Memory B cell (primary cell): Measurements from ENCODE around the gene KCND3.

Experiments
- ATAC-seq: fragments of 150-1000 bp; cut with Tn5 transposase; 2 replicates; pipeline ENCODE4 v1.10.0; 2021; ENCODE audit warnings: low read depth, mild to moderate bottlenecking, moderate library complexity
- DNase-seq, 2 donors: peaks; one replicate each; pipeline ENCODE4 v3.0.0; 2022; ENCODE audit warnings: low spot score in 2 of 2
- H3K27ac Mint-ChIP-seq: one replicate; pipeline ENCODE4 v1.8.0; 2022; ENCODE audit warnings: mild to moderate bottlenecking, moderate library complexity, mixed read lengths
- H3K27me3 Mint-ChIP-seq: one replicate; pipeline ENCODE4 v1.8.0; 2022; ENCODE audit warnings: mixed read lengths
- H3K36me3 Mint-ChIP-seq: one replicate; pipeline ENCODE4 v1.8.0; 2022; ENCODE audit warnings: mild to moderate bottlenecking, mixed read lengths
- H3K4me1 Mint-ChIP-seq: one replicate; pipeline ENCODE4 v1.8.0; 2022; ENCODE audit warnings: mixed read lengths
- H3K4me3 Mint-ChIP-seq: one replicate; pipeline ENCODE4 v1.8.0; 2022; ENCODE audit warnings: mild to moderate bottlenecking, moderate library complexity, mixed read lengths
- H3K9me3 Mint-ChIP-seq: one replicate; pipeline ENCODE4 v1.8.0; 2022; ENCODE audit warnings: mixed read lengths

KCND3 gene

GRCh38 chr1:111930356-111930755 is 59.1 kb downstream of the KCND3 start:
- DNase-seq (no peak), ATAC-seq (no peak)
- H3K36me3 Mint-ChIP-seq = no peaks in the 10 kb centered on the region
- peaks cover 7% of the 10 kb centered on the region for H3K27me3 Mint-ChIP-seq
- H3K4me3 Mint-ChIP-seq = no peak overlapping the region
- no peaks in the 10 kb centered on the region for H3K4me1 Mint-ChIP-seq
- H3K9me3 Mint-ChIP-seq = no peaks in the 10 kb centered on the region
- H3K27ac Mint-ChIP-seq = no peak overlapping the region

GRCh38 chr1:111928531-111928930 is 60.9 kb downstream of the KCND3 start:
- DNase-seq = no peak
- Mint-ChIP-seq H3K27me3 (peaks cover 5% of the 10 kb centered on the region), H3K36me3 (no peaks in the 10 kb centered on the region), H3K4me3 (no peak overlapping the region), H3K27ac (no peak overlapping the region), H3K4me1 (no peaks in the 10 kb centered on the region), H3K9me3 (no peaks in the 10 kb centered on the region)
- ATAC-seq = no peak

- H3K9me3 Mint-ChIP-seq = no peaks in the 10 kb centered on the region
- no peaks in the 10 kb centered on the region for H3K4me1 Mint-ChIP-seq
- no peak overlapping the region for H3K4me3 Mint-ChIP-seq
- ATAC-seq = no peak
- no peak overlapping the region for H3K27ac Mint-ChIP-seq
- H3K36me3 Mint-ChIP-seq = no peaks in the 10 kb centered on the region
- H3K27me3 Mint-ChIP-seq = peaks cover 5% of the 10 kb centered on the region
- DNase-seq = no peak
Measured at GRCh38 chr1:111927652-111928051, 61.8 kb downstream of the KCND3 start.

DNA sequence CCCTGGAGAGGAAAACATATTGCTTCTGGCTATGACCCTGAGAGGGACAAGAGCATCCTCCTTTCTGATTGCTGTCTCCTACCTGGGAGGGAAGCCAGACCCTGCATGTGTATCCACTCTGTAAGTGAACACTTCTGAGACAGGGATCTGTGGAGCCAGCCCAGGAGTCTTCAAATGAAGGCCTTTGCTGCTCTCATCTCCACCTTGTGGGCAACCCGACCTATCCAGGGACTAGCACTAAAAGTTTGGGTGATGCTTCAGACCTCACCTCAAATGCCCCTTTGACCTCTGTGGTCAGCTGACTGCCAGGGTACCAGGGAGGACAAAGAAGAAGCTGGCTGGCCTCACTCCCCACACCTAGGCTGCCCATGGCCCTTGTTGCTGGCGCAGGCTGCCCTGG is 64.7 kb downstream of the KCND3 start:
- Mint-ChIP-seq H3K9me3 (no peaks in the 10 kb centered on the region), H3K27ac (no peak overlapping the region), H3K4me1 (no peaks in the 10 kb centered on the region), H3K27me3 (peaks cover 4% of the 10 kb centered on the region), H3K36me3 (no peaks in the 10 kb centered on the region), H3K4me3 (no peak overlapping the region)
- no peak for ATAC-seq
- DNase-seq = no peak

DNA sequence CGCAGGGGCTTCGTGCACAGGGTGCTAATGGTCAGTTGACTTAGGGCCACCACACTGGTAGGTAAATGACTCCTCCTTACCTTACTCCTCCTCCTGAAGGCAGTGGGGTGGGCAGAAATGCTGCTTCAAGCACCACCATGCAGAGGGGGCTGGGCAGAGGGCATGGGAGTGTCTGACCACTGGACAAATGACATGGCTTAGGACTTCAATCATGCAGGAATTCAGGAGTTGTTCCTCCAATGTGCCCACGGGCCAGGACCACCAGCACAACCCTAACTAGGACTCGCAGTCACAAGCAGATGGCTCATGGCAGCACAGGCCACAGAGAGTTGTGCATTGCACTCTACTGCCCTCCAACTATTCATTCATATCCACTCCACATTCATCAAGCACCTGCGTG is 65.7 kb downstream of the KCND3 start:
- H3K4me1 Mint-ChIP-seq = no peaks in the 10 kb centered on the region
- no peak overlapping the region for H3K27ac Mint-ChIP-seq
- no peaks in the 10 kb centered on the region for H3K36me3 Mint-ChIP-seq
- no peak for DNase-seq
- no peak overlapping the region for H3K4me3 Mint-ChIP-seq
- ATAC-seq = no peak
- peaks cover 9% of the 10 kb centered on the region for H3K27me3 Mint-ChIP-seq
- H3K9me3 Mint-ChIP-seq = no peaks in the 10 kb centered on the region

GRCh38 chr1:111921948-111922347 is 67.5 kb downstream of the KCND3 start:
- Mint-ChIP-seq H3K27ac (no peak overlapping the region), H3K4me3 (no peak overlapping the region)
- ATAC-seq = no peak

DNA sequence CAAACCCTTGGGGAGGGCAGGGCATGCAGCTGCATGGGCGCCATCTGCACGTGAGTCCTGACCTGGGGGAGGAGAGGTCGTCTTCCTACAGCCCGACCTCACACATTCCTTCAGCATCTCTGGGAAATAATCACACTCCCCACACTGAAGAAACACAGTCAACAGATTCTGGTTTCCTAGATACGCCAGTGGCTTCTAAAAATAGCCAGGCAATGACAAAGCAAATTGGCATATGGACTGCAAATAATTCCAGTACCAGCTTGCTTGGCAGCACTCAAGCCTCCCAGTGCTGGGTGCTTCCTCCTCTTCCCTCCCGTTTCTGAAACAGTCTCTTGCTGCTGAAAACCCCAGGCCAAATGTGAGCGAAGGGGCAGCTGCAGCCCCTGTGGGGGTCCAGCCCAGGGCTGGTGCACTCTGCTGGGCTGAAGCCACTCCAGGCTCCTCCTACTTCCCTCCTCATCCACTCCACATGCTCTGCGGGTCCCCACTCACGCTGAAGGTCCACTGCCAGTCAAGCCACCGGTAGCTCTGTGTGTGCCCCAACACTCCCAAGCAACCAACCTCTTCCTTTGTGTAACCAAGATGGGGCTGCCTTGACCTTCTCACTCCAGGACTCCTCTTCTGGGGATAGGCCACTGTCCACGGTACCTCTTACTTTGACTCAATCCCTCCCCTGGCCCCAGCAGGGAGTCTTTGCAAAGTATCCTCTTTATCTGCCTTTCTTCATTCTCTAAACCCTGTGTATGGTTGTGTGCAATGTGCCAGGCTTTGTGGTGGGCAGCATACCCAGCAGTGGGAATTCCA is 69.0 kb downstream of the KCND3 start:
- peaks cover 12% of the 10 kb centered on the region for H3K27me3 Mint-ChIP-seq
- DNase-seq (no peak), ATAC-seq (no peak)
- H3K9me3 Mint-ChIP-seq = no peaks in the 10 kb centered on the region
- H3K4me1 Mint-ChIP-seq = no peaks in the 10 kb centered on the region
- H3K4me3 Mint-ChIP-seq = no peak overlapping the region
- no peaks in the 10 kb centered on the region for H3K36me3 Mint-ChIP-seq
- H3K27ac Mint-ChIP-seq = no peak overlapping the region

More at GRCh38 chr1:111921948-111922347, 67.5 kb downstream of the KCND3 start:
- Mint-ChIP-seq H3K36me3 (no peaks in the 10 kb centered on the region), H3K9me3 (no peaks in the 10 kb centered on the region), H3K4me1 (no peaks in the 10 kb centered on the region), H3K27me3 (peaks cover 12% of the 10 kb centered on the region)
- DNase-seq = no peak

GRCh38 chr1:111911776-111912515 is 77.5 kb downstream of the KCND3 start:
- DNase-seq = no peak
- peaks cover 20% of the 10 kb centered on the region for H3K27me3 Mint-ChIP-seq
- H3K9me3 Mint-ChIP-seq = peaks cover 5% of the 10 kb centered on the region
- ATAC-seq = no peak
- no peak overlapping the region for H3K27ac Mint-ChIP-seq
- H3K4me3 Mint-ChIP-seq = no peak overlapping the region
- no peaks in the 10 kb centered on the region for H3K4me1 Mint-ChIP-seq
- H3K36me3 Mint-ChIP-seq = no peaks in the 10 kb centered on the region

GRCh38 chr1:111911061-111911460 is 78.4 kb downstream of the KCND3 start:
- no peaks in the 10 kb centered on the region for H3K4me1 Mint-ChIP-seq
- peaks cover 5% of the 10 kb centered on the region for H3K9me3 Mint-ChIP-seq
- no peaks in the 10 kb centered on the region for H3K36me3 Mint-ChIP-seq
- ATAC-seq = no peak
- no peak overlapping the region for H3K27ac Mint-ChIP-seq
- peaks cover 26% of the 10 kb centered on the region for H3K27me3 Mint-ChIP-seq
- no peak for DNase-seq
- H3K4me3 Mint-ChIP-seq = no peak overlapping the region

DNA sequence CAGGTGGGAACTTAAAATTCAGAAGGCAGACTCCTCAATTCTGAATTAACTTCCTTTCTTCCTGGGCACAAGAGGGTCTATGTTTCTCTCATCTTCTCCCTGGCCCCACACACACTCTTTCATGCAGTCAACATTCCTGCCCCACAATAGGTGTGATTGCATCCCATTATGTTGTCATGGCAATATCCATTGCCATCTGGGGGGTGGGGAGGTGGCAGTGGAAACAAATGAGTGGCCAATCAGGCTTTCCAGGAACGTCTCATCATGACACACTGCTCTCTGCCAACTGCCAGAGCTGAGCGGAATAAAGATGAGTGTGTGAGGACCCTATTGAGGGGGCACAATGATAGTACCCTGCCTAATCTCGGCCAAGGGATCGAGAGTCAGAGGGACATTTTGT is 80.4 kb downstream of the KCND3 start:
- Mint-ChIP-seq H3K27me3 (peaks cover 25% of the 10 kb centered on the region), H3K9me3 (no peaks in the 10 kb centered on the region), H3K4me3 (no peak overlapping the region), H3K36me3 (no peaks in the 10 kb centered on the region), H3K27ac (no peak overlapping the region), H3K4me1 (no peaks in the 10 kb centered on the region)
- ATAC-seq (no peak), DNase-seq (no peak)

DNA sequence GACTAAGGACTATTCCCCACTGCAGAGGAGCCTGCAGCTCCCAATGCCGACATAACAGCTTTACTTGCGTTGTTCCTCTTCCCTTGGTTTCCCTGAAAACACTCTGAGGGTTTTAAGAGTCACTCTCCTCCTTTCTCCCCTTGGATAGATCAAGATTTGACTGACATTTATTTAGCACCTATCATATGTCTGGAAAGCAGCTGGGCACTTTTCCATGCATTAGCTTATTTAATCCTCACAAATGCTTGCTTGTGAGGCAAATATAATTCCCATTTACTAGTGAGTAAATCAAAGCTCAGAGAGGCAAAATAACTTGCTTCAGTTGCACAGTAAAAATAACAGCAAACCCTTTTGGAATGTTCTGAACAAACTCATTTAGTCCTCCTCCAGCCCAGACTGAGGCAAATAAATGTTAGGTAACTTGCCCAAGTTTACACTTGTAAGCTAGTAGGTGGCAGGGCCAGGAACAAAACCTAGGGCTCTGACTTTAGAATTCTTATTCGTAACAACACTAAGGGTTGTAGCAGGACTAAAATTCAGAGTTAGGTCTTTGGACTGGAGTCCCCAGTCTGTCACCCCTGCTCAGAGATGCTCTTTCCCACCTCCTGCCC is 81.4 kb downstream of the KCND3 start:
- H3K9me3 Mint-ChIP-seq = no peaks in the 10 kb centered on the region
- no peaks in the 10 kb centered on the region for H3K4me1 Mint-ChIP-seq
- H3K36me3 Mint-ChIP-seq = no peaks in the 10 kb centered on the region
- H3K27ac Mint-ChIP-seq = no peak overlapping the region
- ATAC-seq (no peak), DNase-seq (no peak)
- no peak overlapping the region for H3K4me3 Mint-ChIP-seq
- H3K27me3 Mint-ChIP-seq = peaks cover 25% of the 10 kb centered on the region

DNA sequence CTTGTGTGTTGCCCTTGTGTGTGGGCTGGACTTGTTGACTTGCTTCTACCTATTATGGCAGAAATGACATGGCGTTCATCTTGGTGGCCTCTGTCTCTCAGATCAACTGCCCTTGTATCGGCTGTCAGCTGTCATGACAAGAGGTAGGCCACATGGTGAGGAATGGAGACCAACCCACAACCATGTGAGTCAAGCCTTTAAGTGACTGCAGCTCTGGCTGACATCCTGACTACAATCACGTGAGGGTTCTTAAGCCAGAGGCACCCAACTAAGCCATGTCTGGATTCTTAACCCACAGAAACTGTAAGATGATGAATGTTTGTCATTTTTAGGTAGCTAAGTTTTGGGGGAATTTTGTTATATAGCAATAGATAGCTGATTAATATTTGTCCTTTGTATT is 82.1 kb downstream of the KCND3 start:
- H3K4me1 Mint-ChIP-seq = no peaks in the 10 kb centered on the region
- ATAC-seq = no peak

DNA sequence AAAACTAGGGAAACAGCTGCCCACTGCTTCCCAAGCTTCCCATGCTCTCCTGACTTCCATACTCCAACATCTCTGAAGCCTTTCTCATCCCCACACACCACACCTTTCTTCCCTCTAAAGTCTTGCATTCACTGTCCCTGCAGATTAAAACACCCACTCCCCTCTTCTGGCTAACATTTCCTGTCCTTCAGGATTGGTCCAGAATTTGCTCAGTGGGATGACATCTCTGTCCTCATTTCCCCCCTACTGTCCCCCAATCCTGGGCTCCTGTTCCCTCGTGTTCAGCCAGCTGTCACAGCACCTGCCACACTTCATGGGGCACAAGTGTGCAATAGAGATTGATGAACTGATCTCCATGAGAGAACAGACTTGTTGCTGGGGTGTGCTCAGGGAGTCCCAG is 82.7 kb downstream of the KCND3 start:
- H3K27ac Mint-ChIP-seq = no peak overlapping the region
- H3K4me1 Mint-ChIP-seq = no peaks in the 10 kb centered on the region
- H3K36me3 Mint-ChIP-seq = no peaks in the 10 kb centered on the region
- no peak overlapping the region for H3K4me3 Mint-ChIP-seq
- DNase-seq (no peak), ATAC-seq (no peak)
- peaks cover 27% of the 10 kb centered on the region for H3K27me3 Mint-ChIP-seq
- H3K9me3 Mint-ChIP-seq = no peaks in the 10 kb centered on the region

More for the DNA sequence above, 82.1 kb downstream of the KCND3 start:
- Mint-ChIP-seq H3K4me3 (no peak overlapping the region), H3K27me3 (peaks cover 25% of the 10 kb centered on the region), H3K36me3 (no peaks in the 10 kb centered on the region), H3K9me3 (no peaks in the 10 kb centered on the region), H3K27ac (no peak overlapping the region)
- DNase-seq = no peak

DNA sequence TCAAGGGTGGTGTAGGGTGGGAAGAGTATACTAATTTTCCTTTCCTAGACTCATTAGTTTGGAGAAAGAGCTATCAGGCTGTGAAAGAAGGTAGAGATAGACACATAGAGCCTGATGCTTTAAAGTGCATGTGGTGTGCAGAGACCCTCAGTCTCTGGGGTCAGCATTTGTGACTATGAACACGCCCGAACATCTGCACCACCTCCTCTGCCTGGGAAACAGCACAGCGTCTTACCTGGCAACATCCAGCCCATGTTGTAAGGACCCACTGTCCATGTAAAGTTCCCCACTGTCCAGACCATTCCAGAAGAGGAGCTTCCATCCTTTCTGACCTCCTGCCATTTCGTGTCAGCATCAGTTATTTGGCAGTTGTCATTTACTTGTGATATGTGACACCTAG is 83.4 kb downstream of the KCND3 start:
- Mint-ChIP-seq H3K4me1 (no peaks in the 10 kb centered on the region), H3K36me3 (no peaks in the 10 kb centered on the region), H3K9me3 (no peaks in the 10 kb centered on the region), H3K27me3 (peaks cover 27% of the 10 kb centered on the region), H3K27ac (no peak overlapping the region), H3K4me3 (no peak overlapping the region)
- ATAC-seq = no peak
- DNase-seq = no peak
